ENCODE results near the gene EIF4G3.
"Not testable (repeated sequence)": the region's sequence is repeated elsewhere in the genome, so short reads cannot be mapped to it uniquely, and the experiment has no call there.

The EIF4G3 gene

GRCh38 chr1:20913242-20913641, 263.5 kb downstream of the EIF4G3 start:
- no peak overlapping the region for H3K4me2 ChIP-seq
- H3K27ac ChIP-seq, result no peak overlapping the region
- no peaks in the 10 kb centered on the region for H3K4me1 ChIP-seq (ENCODE audit: low read depth, poor library complexity, severe bottlenecking)
- no peak overlapping the region for H3K4me3 ChIP-seq (IDR thresholded peaks at IDR 0.05; ENCODE audit: insufficient read depth, low read depth, low read length)
- H3K79me2 ChIP-seq (ENCODE audit: insufficient read depth, low read depth), result no peaks in the 10 kb centered on the region
- H3K27me3 ChIP-seq (ENCODE audit: insufficient read depth, low read depth), result no peaks in the 10 kb centered on the region
- H3K9ac ChIP-seq, result no peak overlapping the region
- H4K20me1 ChIP-seq (ENCODE audit: insufficient read depth), result no peaks in the 10 kb centered on the region
- no peaks in the 10 kb centered on the region for H3K36me3 ChIP-seq (ENCODE audit: insufficient read depth)
- no peak overlapping the region for H2AFZ ChIP-seq (ENCODE audit: low read depth)
- no peak for TF ChIP-seq CTCF (conservative IDR thresholded peaks at IDR 0.05; ENCODE audit: low read depth, low read length)

DNA sequence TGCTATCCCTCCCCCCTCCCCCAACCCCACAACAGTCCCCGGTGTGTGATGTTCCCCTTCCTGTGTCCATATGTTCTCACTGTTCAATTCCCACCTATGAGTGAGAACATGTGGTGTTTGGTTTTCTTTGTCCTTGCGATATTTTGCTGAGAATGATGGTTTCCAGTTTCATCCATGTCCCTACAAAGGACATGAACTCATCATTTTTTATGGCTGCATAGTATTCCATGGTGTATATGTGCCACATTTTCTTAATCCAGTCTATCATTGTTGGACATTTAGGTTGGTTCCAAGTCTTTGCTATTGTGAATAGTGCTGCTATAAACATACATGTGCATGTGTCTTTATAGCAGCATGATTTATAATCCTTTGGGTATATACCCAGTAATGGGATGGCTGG, 269.2 kb downstream of the EIF4G3 start:
- H3K79me2 ChIP-seq (ENCODE audit: insufficient read depth, low read depth); H4K20me1 ChIP-seq (ENCODE audit: insufficient read depth); H3K4me1 ChIP-seq (ENCODE audit: low read depth, poor library complexity, severe bottlenecking); H3K9ac ChIP-seq; H3K27me3 ChIP-seq (ENCODE audit: insufficient read depth, low read depth); H3K4me2 ChIP-seq; H3K36me3 ChIP-seq (ENCODE audit: insufficient read depth); H2AFZ ChIP-seq (ENCODE audit: low read depth); H3K27ac ChIP-seq; H3K4me3 ChIP-seq (IDR thresholded peaks at IDR 0.05; ENCODE audit: insufficient read depth, low read depth, low read length): not testable (repeated sequence)

DNA sequence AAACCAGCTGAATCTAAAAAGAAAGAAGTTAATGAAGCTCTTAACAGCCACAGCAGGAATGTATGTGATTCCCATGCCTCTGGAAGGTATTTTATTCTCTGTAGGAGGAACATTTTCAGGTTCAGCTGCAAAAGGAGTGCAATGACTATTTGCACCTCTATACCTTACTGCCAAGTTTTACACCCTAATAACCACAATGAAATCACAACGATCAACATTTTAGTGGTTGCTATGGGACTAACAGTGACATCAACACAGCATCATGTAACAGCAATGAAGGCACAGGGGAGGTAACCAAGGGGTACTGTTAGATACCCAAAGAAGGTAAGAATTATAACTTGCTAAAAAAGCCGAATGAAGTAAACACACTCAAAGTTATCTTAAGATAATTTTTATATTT, 273.3 kb downstream of the EIF4G3 start:
- H3K4me2 ChIP-seq, result no peak overlapping the region
- no peak overlapping the region for H3K4me3 ChIP-seq (IDR thresholded peaks at IDR 0.05; ENCODE audit: insufficient read depth, low read depth, low read length)
- no peaks in the 10 kb centered on the region for H3K79me2 ChIP-seq (ENCODE audit: insufficient read depth, low read depth)
- no peak overlapping the region for H3K27ac ChIP-seq
- TF ChIP-seq CTCF (conservative IDR thresholded peaks at IDR 0.05; ENCODE audit: low read depth, low read length), result no peak
- H4K20me1 ChIP-seq (ENCODE audit: insufficient read depth), result no peaks in the 10 kb centered on the region
- H2AFZ ChIP-seq (ENCODE audit: low read depth), result no peak overlapping the region
- no peak overlapping the region for H3K9ac ChIP-seq
- H3K4me1 ChIP-seq (ENCODE audit: low read depth, poor library complexity, severe bottlenecking), result no peaks in the 10 kb centered on the region
- no peaks in the 10 kb centered on the region for H3K36me3 ChIP-seq (ENCODE audit: insufficient read depth)
- no peaks in the 10 kb centered on the region for H3K27me3 ChIP-seq (ENCODE audit: insufficient read depth, low read depth)

DNA sequence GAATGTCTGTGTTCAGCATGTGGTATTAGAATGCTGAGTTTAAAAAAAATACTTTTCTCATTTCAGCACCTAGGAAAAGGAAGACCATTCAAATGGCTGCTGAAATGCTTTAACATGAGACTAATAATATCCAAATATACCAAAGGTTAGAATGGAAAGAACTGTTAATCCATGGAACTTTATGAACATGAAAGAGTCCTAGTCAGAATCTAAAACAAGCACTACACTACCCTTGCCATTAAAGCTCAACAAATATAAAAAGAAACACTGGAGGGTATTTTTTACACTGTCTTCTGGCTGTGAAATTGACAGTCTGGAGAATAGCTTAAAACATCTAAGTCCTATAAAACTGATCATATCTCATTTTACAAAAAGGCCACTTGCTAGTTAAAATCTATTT, 276.6 kb downstream of the EIF4G3 start:
- H3K27me3 ChIP-seq (ENCODE audit: insufficient read depth, low read depth), result no peaks in the 10 kb centered on the region
- H3K9ac ChIP-seq, result no peak overlapping the region
- H3K79me2 ChIP-seq (ENCODE audit: insufficient read depth, low read depth), result no peaks in the 10 kb centered on the region
- no peak overlapping the region for H2AFZ ChIP-seq (ENCODE audit: low read depth)
- H4K20me1 ChIP-seq (ENCODE audit: insufficient read depth), result no peaks in the 10 kb centered on the region
- H3K4me1 ChIP-seq (ENCODE audit: low read depth, poor library complexity, severe bottlenecking), result no peaks in the 10 kb centered on the region
- no peak overlapping the region for H3K4me3 ChIP-seq (IDR thresholded peaks at IDR 0.05; ENCODE audit: insufficient read depth, low read depth, low read length)
- no peaks in the 10 kb centered on the region for H3K36me3 ChIP-seq (ENCODE audit: insufficient read depth)
- no peak overlapping the region for H3K4me2 ChIP-seq
- H3K27ac ChIP-seq, result no peak overlapping the region
- TF ChIP-seq CTCF (conservative IDR thresholded peaks at IDR 0.05; ENCODE audit: low read depth, low read length), result no peak

DNA sequence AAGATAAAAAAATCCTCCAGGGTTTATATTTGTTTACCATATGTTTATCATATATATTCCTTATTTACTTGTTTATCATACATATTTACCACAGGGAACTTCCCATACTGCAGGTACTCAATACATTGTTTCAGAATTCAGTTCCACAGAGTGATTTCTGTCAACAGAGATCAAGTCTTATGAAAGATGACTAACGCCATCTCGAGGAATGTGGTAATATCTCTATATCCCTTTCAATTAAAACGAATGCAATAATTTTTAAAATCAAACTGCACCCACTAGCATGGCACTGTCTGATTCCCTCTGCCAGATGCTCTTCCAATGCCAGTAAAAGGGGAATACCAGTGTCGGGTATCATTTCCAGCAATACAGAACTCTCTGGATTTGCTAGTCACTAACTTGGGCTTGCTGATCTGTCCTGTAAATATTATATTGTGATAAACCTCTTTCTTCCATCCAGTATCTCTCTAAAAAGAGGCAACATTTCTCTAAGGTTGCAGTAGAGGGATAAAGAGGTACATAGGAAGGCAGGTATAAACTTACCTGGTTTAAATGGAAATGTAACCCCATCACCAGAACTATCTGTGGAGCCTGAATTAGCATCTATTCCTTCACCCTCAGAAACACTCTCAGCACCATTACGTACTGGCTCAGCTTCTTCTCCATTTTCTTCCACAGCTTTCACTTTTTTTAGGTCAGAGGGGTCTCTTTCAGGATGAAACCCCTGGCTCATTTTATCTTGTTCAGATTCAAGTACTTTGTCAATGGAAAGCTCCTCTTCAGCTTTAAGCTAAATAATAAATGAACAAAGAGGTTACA, 277.3 kb downstream of the EIF4G3 start:
- Histone ChIP-seq H4K20me1 (ENCODE audit: insufficient read depth) (no peaks in the 10 kb centered on the region), H3K79me2 (ENCODE audit: insufficient read depth, low read depth) (no peaks in the 10 kb centered on the region), H2AFZ (ENCODE audit: low read depth) (no peak overlapping the region), H3K36me3 (ENCODE audit: insufficient read depth) (no peaks in the 10 kb centered on the region), H3K4me3 (IDR thresholded peaks at IDR 0.05; ENCODE audit: insufficient read depth, low read depth, low read length) (no peak overlapping the region), H3K4me2 (no peak overlapping the region), H3K27ac (no peak overlapping the region), H3K27me3 (ENCODE audit: insufficient read depth, low read depth) (no peaks in the 10 kb centered on the region), H3K9ac (no peak overlapping the region), H3K4me1 (ENCODE audit: low read depth, poor library complexity, severe bottlenecking) (no peaks in the 10 kb centered on the region)
- TF ChIP-seq CTCF (conservative IDR thresholded peaks at IDR 0.05; ENCODE audit: low read depth, low read length), result no peak
